Measurements from ENCODE around the gene CTCFL. TPM values are rescaled to one million over a fixed set of nuclear protein-coding genes. Genes with fewer than 3 reads are reported as not detected.

The CTCFL gene
- total and polyA plus RNA-seq, 2 of the 13 experiments (the other 11 are each of a cell fraction or from before 2014, with no cell fraction given), result 0.04 TPM; not detected in 1

DNA sequence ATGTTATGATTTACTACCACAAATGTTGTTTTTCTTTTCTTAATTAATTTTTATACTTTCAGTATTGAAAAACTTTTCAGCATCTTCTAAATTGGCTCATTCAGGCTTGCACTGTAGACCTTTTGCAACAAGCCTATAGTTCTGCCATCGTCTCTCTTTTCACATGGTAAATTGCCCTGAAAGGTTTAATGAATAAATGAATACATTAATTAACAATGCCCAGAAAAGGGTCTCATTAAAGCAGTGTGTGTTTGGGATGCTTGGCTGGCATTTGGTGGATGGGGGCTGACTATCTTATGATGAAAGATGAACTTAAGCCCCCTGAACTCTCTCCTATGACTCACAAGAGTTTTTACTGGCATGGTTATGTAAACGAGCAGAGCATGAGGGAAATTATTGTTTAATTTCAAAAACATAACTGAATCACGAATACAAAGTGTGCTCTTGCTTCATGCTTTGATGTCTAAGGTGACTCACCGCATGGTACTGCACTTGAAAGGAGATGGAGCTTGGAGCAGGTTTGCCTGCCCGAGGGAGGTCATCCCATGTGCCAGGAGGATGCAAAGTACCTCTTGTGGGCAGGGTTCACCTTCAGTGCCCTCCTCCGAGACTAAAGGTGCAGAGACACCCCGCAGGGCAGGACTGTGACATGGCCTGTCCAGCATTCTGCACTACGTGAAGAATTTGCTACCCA, 22.2 kb upstream of the CTCFL start (continued):
- TF ChIP-seq, protein P1, sequence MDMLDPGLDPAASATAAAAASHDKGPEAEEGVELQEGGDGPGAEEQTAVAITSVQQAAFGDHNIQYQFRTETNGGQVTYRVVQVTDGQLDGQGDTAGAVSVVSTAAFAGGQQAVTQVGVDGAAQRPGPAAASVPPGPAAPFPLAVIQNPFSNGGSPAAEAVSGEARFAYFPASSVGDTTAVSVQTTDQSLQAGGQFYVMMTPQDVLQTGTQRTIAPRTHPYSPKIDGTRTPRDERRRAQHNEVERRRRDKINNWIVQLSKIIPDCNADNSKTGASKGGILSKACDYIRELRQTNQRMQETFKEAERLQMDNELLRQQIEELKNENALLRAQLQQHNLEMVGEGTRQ (IDR thresholded peaks at IDR 0.05; ENCODE audit: low read depth, low read length), result no peak
- TF ChIP-seq, protein P1 (CRISPR knock-in tag; IDR thresholded peaks at IDR 0.05; ENCODE audit: borderline replicate concordance), result no peak
- TF ChIP-seq JUN (CRISPR knock-in tag; IDR thresholded peaks at IDR 0.05) (peak; percentile 99), TRIM24 (CRISPR knock-in tag; IDR thresholded peaks at IDR 0.05) (peak; percentile 97), ZNF564 (CRISPR knock-in tag; IDR thresholded peaks at IDR 0.05) (no peak), ETV5 (CRISPR knock-in tag; IDR thresholded peaks at IDR 0.05; ENCODE audit: borderline replicate concordance) (peak; percentile 37; the same call in 1 of the 2 replicates), ZFP41 (CRISPR knock-in tag; IDR thresholded peaks at IDR 0.05; ENCODE audit: borderline replicate concordance) (no peak), ZBTB38 (CRISPR knock-in tag; IDR thresholded peaks at IDR 0.05) (no peak), SMAD9 (CRISPR knock-in tag; IDR thresholded peaks at IDR 0.05) (no peak), ZFP90 (CRISPR knock-in tag; IDR thresholded peaks at IDR 0.05; ENCODE audit: borderline replicate concordance) (no peak), PLRG1 (conservative IDR thresholded peaks at IDR 0.05) (no peak), MED13 (CRISPR knock-in tag; IDR thresholded peaks at IDR 0.05) (no peak), THAP11 (CRISPR knock-in tag; IDR thresholded peaks at IDR 0.05) (peak; percentile 39; the same call in 1 of the 2 replicates), ZNF263 (CRISPR knock-in tag; IDR thresholded peaks at IDR 0.05) (peak; percentile 26; the same call in 1 of the 2 replicates)
- TF ChIP-seq, protein P2, sequence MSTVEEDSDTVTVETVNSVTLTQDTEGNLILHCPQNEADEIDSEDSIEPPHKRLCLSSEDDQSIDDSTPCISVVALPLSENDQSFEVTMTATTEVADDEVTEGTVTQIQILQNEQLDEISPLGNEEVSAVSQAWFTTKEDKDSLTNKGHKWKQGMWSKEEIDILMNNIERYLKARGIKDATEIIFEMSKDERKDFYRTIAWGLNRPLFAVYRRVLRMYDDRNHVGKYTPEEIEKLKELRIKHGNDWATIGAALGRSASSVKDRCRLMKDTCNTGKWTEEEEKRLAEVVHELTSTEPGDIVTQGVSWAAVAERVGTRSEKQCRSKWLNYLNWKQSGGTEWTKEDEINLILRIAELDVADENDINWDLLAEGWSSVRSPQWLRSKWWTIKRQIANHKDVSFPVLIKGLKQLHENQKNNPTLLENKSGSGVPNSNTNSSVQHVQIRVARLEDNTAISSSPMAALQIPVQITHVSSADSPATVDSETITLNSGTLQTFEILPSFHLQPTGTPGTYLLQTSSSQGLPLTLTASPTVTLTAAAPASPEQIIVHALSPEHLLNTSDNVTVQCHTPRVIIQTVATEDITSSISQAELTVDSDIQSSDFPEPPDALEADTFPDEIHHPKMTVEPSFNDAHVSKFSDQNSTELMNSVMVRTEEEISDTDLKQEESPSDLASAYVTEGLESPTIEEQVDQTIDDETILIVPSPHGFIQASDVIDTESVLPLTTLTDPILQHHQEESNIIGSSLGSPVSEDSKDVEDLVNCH (CRISPR knock-in tag; IDR thresholded peaks at IDR 0.05), result no peak
- TF ChIP-seq, protein P3, sequence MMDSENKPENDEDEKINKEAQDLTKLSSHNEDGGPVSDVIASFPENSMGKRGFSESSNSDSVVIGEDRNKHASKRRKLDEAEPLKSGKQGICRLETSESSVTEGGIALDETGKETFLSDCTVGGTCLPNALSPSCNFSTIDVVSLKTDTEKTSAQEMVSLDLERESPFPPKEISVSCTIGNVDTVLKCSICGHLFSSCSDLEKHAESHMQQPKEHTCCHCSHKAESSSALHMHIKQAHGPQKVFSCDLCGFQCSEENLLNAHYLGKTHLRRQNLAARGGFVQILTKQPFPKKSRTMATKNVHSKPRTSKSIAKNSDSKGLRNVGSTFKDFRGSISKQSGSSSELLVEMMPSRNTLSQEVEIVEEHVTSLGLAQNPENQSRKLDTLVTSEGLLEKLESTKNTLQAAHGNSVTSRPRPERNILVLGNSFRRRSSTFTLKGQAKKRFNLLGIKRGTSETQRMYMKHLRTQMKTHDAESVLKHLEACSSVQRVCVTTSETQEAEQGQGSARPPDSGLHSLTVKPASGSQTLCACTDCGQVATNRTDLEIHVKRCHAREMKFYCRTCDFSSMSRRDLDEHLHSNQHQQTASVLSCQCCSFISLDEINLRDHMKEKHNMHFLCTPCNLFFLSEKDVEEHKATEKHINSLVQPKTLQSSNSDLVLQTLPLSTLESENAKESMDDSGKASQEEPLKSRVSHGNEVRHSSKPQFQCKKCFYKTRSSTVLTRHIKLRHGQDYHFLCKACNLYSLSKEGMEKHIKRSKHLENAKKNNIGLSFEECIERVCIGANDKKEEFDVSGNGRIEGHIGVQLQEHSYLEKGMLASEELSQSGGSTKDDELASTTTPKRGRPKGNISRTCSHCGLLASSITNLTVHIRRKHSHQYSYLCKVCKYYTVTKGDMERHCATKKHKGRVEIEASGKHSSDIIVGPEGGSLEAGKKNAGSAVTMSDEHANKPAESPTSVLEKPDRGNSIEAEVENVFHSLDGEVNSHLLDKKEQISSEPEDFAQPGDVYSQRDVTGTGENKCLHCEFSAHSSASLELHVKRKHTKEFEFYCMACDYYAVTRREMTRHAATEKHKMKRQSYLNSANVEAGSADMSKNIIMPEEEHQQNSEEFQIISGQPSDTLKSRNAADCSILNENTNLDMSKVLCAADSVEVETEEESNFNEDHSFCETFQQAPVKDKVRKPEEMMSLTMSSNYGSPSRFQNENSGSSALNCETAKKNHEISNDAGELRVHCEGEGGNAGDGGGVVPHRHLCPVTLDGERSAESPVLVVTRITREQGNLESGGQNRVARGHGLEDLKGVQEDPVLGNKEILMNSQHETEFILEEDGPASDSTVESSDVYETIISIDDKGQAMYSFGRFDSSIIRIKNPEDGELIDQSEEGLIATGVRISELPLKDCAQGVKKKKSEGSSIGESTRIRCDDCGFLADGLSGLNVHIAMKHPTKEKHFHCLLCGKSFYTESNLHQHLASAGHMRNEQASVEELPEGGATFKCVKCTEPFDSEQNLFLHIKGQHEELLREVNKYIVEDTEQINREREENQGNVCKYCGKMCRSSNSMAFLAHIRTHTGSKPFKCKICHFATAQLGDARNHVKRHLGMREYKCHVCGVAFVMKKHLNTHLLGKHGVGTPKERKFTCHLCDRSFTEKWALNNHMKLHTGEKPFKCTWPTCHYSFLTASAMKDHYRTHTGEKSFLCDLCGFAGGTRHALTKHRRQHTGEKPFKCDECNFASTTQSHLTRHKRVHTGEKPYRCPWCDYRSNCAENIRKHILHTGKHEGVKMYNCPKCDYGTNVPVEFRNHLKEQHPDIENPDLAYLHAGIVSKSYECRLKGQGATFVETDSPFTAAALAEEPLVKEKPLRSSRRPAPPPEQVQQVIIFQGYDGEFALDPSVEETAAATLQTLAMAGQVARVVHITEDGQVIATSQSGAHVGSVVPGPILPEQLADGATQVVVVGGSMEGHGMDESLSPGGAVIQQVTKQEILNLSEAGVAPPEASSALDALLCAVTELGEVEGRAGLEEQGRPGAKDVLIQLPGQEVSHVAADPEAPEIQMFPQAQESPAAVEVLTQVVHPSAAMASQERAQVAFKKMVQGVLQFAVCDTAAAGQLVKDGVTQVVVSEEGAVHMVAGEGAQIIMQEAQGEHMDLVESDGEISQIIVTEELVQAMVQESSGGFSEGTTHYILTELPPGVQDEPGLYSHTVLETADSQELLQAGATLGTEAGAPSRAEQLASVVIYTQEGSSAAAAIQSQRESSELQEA (CRISPR knock-in tag; IDR thresholded peaks at IDR 0.05; ENCODE audit: not compliant biosample characterization), result no peak
- TF ChIP-seq, protein P4, sequence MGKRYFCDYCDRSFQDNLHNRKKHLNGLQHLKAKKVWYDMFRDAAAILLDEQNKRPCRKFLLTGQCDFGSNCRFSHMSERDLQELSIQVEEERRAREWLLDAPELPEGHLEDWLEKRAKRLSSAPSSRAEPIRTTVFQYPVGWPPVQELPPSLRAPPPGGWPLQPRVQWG (CRISPR knock-in tag; IDR thresholded peaks at IDR 0.05; ENCODE audit: borderline replicate concordance, low read depth), result no peak
